Measurements from ENCODE around the gene CKMT2.
"Not testable (repeated sequence)": the region's sequence is repeated elsewhere in the genome, so short reads cannot be mapped to it uniquely, and the experiment has no call there.

Gene CKMT2

GRCh38 chr5:81253875-81254274 is 20.8 kb downstream of the CKMT2 start:
- DNase-seq, result no peak

- no peak for DNase-seq
Observed at GRCh38 chr5:81254886-81255559, 21.9 kb downstream of the CKMT2 start.

GRCh38 chr5:81256766-81257165 is 23.6 kb downstream of the CKMT2 start:
- no peak for DNase-seq

GRCh38 chr5:81262796-81263195 is 29.7 kb downstream of the CKMT2 start:
- not testable (repeated sequence) for DNase-seq

- no peak for DNase-seq
Observed at GRCh38 chr5:81265101-81265500, 32.0 kb downstream of the CKMT2 start.

GRCh38 chr5:81268521-81269196 is 35.5 kb downstream of the CKMT2 start:
- DNase-seq, result no peak

- DNase-seq, result no peak
Observed at GRCh38 chr5:81269751-81270393, 36.8 kb downstream of the CKMT2 start.

GRCh38 chr5:81270394-81271027 is 37.4 kb downstream of the CKMT2 start:
- DNase-seq, result not testable (repeated sequence)

- no peak for DNase-seq
Observed at GRCh38 chr5:81283976-81284375, 50.9 kb downstream of the CKMT2 start.

- DNase-seq, result no peak
Observed at GRCh38 chr5:81286059-81286617, 53.0 kb downstream of the CKMT2 start.

- no peak for DNase-seq
Observed at GRCh38 chr5:81288021-81288433, 54.9 kb downstream of the CKMT2 start.

GRCh38 chr5:81290146-81290545 is 57.0 kb downstream of the CKMT2 start:
- DNase-seq, result no peak

GRCh38 chr5:81292130-81292529 is 59.0 kb downstream of the CKMT2 start:
- DNase-seq, result no peak

GRCh38 chr5:81294021-81294420 is 60.9 kb downstream of the CKMT2 start:
- DNase-seq, result not testable (repeated sequence)

GRCh38 chr5:81297531-81297930 is 64.4 kb downstream of the CKMT2 start:
- no peak for DNase-seq

- DNase-seq, result no peak
Observed at GRCh38 chr5:81300921-81301270, 67.8 kb downstream of the CKMT2 start.

GRCh38 chr5:81301271-81302015 is 68.3 kb downstream of the CKMT2 start, which contains the start of gene ZCCHC9:
TSS of gene ZCCHC9 (plus strand) at chr5:81301587. CDS start at chr5:81304758, 3,171 bp downstream.
- DNase-seq, result peak; percentile 98

GRCh38 chr5:81302596-81302995 is 69.5 kb downstream of the CKMT2 start:
- no peak for DNase-seq

- no peak for DNase-seq
Observed at GRCh38 chr5:81303563-81303962, 70.4 kb downstream of the CKMT2 start.

- DNase-seq, result no peak
Observed at GRCh38 chr5:81305785-81306184, 72.7 kb downstream of the CKMT2 start.

GRCh38 chr5:81308836-81309235 is 75.7 kb downstream of the CKMT2 start:
- DNase-seq, result no peak

- DNase-seq, result no peak
Observed at GRCh38 chr5:81310402-81311063, 77.4 kb downstream of the CKMT2 start.
